IgD-negative memory B cell (primary cell): Measurements from ENCODE around the gene AKT3. TPM values are rescaled to one million over a fixed set of nuclear protein-coding genes. Genes with fewer than 3 reads are reported as not detected.
"Not testable (repeated sequence)": the region's sequence is repeated elsewhere in the genome, so short reads cannot be mapped to it uniquely, and the experiment has no call there.

Experiments used
- H3K27ac Mint-ChIP-seq, 3 donors: one replicate each; pipeline ENCODE4 v1.8.0; 2020 to 2022; ENCODE audit warnings: mild to moderate bottlenecking in 3 of 3, mixed read lengths in 3 of 3, moderate library complexity in 1 of 3
- H3K27me3 Mint-ChIP-seq: one replicate; pipeline ENCODE4 v1.8.0; 2021; ENCODE audit warnings: mixed read lengths
- H3K36me3 Mint-ChIP-seq: one replicate; pipeline ENCODE4 v1.8.0; 2020; ENCODE audit warnings: mild to moderate bottlenecking, mixed read lengths
- H3K4me1 Mint-ChIP-seq, 3 donors: one replicate each; pipeline ENCODE4 v1.8.0; 2020 to 2022; ENCODE audit warnings: mixed read lengths in 3 of 3, mild to moderate bottlenecking in 1 of 3
- H3K4me3 Mint-ChIP-seq, 4 donors: one replicate each; pipeline ENCODE4 v1.8.0; 2020 to 2022; ENCODE audit warnings: mild to moderate bottlenecking in 4 of 4, mixed read lengths in 4 of 4, moderate library complexity in 3 of 4
- H3K9me3 Mint-ChIP-seq, 3 donors: one replicate each; pipeline ENCODE4 v1.8.0; 2020 to 2021; ENCODE audit warnings: mixed read lengths in 3 of 3, mild to moderate bottlenecking in 1 of 3
- polyA plus RNA-seq: library from polyadenylated mRNA; unstranded; fragments of 300-500 nt; fragmentation: Illumina TruSeq; gene quantifications from one replicate; pipeline ENCODE4 v1.2.3, GENCODE V29; 2021

AKT3 gene
- polyA plus RNA-seq, 1 donor from 2014 or later, result 1.0 TPM

DNA sequence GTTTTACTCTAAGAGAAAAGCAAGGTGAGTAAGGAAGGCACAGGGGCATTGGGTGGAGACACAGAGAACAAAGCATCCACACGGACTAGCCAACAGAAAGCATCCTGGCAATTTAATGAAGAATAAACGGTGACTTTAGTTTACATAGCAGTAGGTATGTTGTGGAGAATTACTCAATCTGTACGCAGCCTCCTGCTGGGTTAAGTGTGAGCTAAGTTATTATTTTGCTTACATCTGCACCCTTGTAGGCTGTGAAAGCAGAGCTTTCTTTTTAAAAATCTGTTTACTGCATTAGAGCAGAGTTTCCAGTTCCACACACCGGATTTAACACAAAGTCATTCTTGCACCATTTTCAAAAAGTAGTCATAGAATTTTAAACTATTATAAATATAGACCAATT, 144.5 kb downstream of the AKT3 start:
- H3K4me1 Mint-ChIP-seq, result peaks cover 3 to 8% (median 3%) of the 10 kb centered on the region in 3 donors
- H3K36me3 Mint-ChIP-seq, result peaks cover 5% of the 10 kb centered on the region
- H3K27ac Mint-ChIP-seq, result no peak overlapping the region
- no peaks in the 10 kb centered on the region for H3K27me3 Mint-ChIP-seq
- H3K9me3 Mint-ChIP-seq, result no peaks in the 10 kb centered on the region
- H3K4me3 Mint-ChIP-seq, result no peak overlapping the region

GRCh38 chr1:243701872-243702271, 148.2 kb downstream of the AKT3 start:
- H3K9me3 Mint-ChIP-seq, result no peaks in the 10 kb centered on the region
- H3K4me3 Mint-ChIP-seq, result no peak overlapping the region
- H3K4me1 Mint-ChIP-seq, result no peaks in the 10 kb centered on the region
- no peaks in the 10 kb centered on the region for H3K27me3 Mint-ChIP-seq
- no peak overlapping the region for H3K27ac Mint-ChIP-seq
- peaks cover 4% of the 10 kb centered on the region for H3K36me3 Mint-ChIP-seq

DNA sequence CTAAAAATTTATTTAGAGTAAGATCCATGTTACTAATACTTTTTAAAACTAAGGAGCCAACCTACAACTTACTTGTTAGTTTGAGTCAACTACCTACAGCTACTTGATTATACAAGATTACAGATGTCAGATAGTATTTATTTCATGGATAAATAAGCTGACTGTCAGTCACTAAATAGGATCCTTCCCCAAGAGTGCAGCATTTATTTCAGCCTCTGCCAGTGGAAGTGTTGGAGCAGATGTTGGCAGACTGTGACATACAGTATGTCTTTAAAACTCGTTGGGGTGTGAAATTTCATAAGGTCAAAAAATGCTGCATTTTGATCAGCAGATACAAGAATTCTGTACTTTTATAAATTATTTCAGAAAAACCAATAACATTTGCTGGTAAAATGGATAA, 156.2 kb downstream of the AKT3 start:
- Mint-ChIP-seq H3K9me3 (no peaks in the 10 kb centered on the region), H3K27me3 (no peaks in the 10 kb centered on the region), H3K27ac (no peak overlapping the region), H3K4me3 (no peak overlapping the region), H3K4me1 (no peaks in the 10 kb centered on the region), H3K36me3 (peaks cover 5% of the 10 kb centered on the region)

GRCh38 chr1:243686159-243686558, 163.9 kb downstream of the AKT3 start:
- no peaks in the 10 kb centered on the region for H3K27me3 Mint-ChIP-seq
- no peaks in the 10 kb centered on the region for H3K9me3 Mint-ChIP-seq
- peaks cover 14% of the 10 kb centered on the region for H3K36me3 Mint-ChIP-seq
- H3K27ac Mint-ChIP-seq, result no peak overlapping the region
- no peak overlapping the region for H3K4me3 Mint-ChIP-seq
- H3K4me1 Mint-ChIP-seq, result peaks cover 0 to 2% (median 0%) of the 10 kb centered on the region in 3 donors

- Mint-ChIP-seq H3K36me3 (peaks cover 22% of the 10 kb centered on the region), H3K9me3 (no peaks in the 10 kb centered on the region), H3K27ac (no peak overlapping the region), H3K4me1 (peaks cover 0 to 2% (median 1%) of the 10 kb centered on the region in 3 donors), H3K27me3 (no peaks in the 10 kb centered on the region), H3K4me3 (no peak overlapping the region)
Measured at GRCh38 chr1:243680860-243681259, 169.2 kb downstream of the AKT3 start.

DNA sequence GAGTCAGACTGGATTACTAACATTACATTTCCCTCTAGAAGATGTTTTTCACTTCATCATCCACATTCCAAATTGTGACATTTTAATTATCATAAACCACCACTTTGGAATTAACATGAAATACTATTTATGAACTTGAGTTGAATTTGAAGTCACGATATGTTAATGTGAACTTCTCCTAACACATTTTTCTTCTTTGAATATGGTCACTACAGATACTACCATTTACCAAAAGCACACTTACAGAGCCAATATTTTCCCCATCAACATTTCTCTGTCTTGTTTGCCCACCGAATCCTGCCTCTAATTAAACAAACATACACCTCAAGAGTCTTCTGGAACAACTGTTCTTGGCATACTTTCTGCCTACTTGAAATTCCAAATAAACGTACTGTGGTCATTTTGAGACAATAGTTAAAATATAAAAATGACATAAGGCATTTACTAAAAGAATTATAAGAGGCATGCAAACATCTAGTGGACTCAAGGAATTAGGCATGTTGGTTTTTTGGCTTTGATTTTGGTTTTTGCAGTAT, 177.4 kb downstream of the AKT3 start:
- Mint-ChIP-seq H3K27ac (no peak overlapping the region), H3K27me3 (no peaks in the 10 kb centered on the region), H3K9me3 (no peaks in the 10 kb centered on the region), H3K36me3 (peaks cover 16% of the 10 kb centered on the region), H3K4me3 (no peak overlapping the region), H3K4me1 (peaks cover 3 to 5% (median 4%) of the 10 kb centered on the region in 3 donors)

GRCh38 chr1:243667591-243667990, 182.5 kb downstream of the AKT3 start:
- Mint-ChIP-seq H3K27me3 (no peaks in the 10 kb centered on the region), H3K4me3 (no peak overlapping the region), H3K9me3 (peaks cover 0 to 2% (median 0%) of the 10 kb centered on the region in 3 donors), H3K27ac (peak overlapping the region in 2 of 3 donors; percentile 8 to 33), H3K36me3 (peaks cover 12% of the 10 kb centered on the region), H3K4me1 (peaks cover 5 to 8% (median 5%) of the 10 kb centered on the region in 3 donors)

- Mint-ChIP-seq H3K4me3 (no peak overlapping the region), H3K27me3 (no peaks in the 10 kb centered on the region), H3K27ac (no peak overlapping the region), H3K4me1 (peaks cover 5 to 8% (median 5%) of the 10 kb centered on the region in 3 donors), H3K36me3 (peaks cover 12% of the 10 kb centered on the region), H3K9me3 (peaks cover 0 to 2% (median 0%) of the 10 kb centered on the region in 3 donors)
Measured at GRCh38 chr1:243667133-243667532, 182.9 kb downstream of the AKT3 start.

GRCh38 chr1:243663651-243664050, 186.4 kb downstream of the AKT3 start:
- peaks cover 17% of the 10 kb centered on the region for H3K36me3 Mint-ChIP-seq

DNA sequence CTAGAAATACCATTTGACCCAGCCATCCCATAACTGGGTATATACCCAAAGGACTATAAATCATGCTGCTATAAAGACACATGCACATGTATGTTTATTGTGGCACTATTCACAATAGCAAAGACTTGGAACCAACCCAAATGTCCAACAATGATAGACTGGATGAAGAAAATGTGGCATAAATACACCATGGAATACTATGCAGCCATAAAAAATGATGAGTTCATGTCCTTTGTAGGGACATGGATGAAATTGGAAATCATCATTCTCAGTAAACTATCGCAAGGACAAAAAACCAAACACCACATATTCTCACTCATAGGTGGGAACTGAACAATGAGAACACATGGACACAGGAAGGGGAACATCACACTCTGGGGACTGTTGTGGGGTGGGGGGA, 187.9 kb downstream of the AKT3 start:
- not testable (repeated sequence) for H3K4me3 Mint-ChIP-seq, H3K27me3 Mint-ChIP-seq, H3K27ac Mint-ChIP-seq, H3K4me1 Mint-ChIP-seq, H3K9me3 Mint-ChIP-seq
- peaks cover 16% of the 10 kb centered on the region for H3K36me3 Mint-ChIP-seq

More at GRCh38 chr1:243663651-243664050, 186.4 kb downstream of the AKT3 start:
- Mint-ChIP-seq H3K27me3 (no peaks in the 10 kb centered on the region), H3K4me1 (peaks cover 4 to 7% (median 5%) of the 10 kb centered on the region in 3 donors), H3K27ac (no peak overlapping the region), H3K9me3 (peaks cover 0 to 2% (median 0%) of the 10 kb centered on the region in 3 donors), H3K4me3 (no peak overlapping the region)

GRCh38 chr1:243658594-243659105, 191.4 kb downstream of the AKT3 start:
- Mint-ChIP-seq H3K27ac (no peak overlapping the region), H3K4me3 (no peak overlapping the region), H3K36me3 (peaks cover 21% of the 10 kb centered on the region), H3K4me1 (peaks cover 0 to 4% (median 0%) of the 10 kb centered on the region in 3 donors), H3K27me3 (no peaks in the 10 kb centered on the region), H3K9me3 (no peaks in the 10 kb centered on the region)

DNA sequence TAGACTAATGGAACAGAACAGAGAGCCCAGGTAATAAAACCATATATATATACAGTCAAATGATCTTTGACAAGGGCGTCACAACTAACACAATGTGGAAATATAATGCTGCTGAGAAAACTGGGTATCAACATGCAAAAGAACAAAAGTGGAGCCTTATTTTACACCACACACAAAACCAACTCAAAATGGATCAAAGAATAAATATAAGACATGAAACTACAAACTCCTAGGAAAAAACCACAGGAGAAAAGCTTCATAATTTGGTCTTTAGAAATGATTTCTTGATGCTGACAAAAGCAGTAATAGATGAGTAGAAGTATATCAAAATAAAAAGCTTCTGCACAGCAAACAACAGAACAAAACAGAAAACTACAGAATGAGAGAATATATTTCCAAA, 192.2 kb downstream of the AKT3 start:
- H3K36me3 Mint-ChIP-seq, result peaks cover 19% of the 10 kb centered on the region
- H3K4me3 Mint-ChIP-seq, result no peak overlapping the region
- H3K4me1 Mint-ChIP-seq, result peaks cover 0 to 4% (median 0%) of the 10 kb centered on the region in 3 donors
- H3K9me3 Mint-ChIP-seq, result no peaks in the 10 kb centered on the region
- H3K27ac Mint-ChIP-seq, result no peak overlapping the region
- H3K27me3 Mint-ChIP-seq, result no peaks in the 10 kb centered on the region

DNA sequence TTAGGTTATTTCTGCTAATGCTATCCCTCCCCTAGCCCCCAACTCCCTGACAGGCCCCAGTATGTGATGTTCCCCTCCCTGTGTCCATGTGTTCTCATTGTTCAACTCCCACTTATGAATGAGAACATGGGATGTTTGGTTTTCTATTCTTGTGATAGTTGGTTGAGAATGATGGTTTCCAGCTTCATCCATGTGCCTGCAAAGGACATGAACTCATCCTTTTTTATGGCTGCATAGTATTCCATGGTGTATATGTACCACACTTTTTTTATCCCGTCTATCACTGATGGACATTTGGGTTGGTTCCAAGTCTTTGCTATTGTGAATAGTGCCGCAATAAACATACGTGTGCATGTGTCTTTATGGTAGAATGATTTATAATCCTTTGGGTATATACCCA, 200.5 kb downstream of the AKT3 start:
- not testable (repeated sequence) for H3K4me3 Mint-ChIP-seq, H3K9me3 Mint-ChIP-seq, H3K27me3 Mint-ChIP-seq, H3K27ac Mint-ChIP-seq, H3K4me1 Mint-ChIP-seq
- peaks cover 26% of the 10 kb centered on the region for H3K36me3 Mint-ChIP-seq

GRCh38 chr1:243646841-243647240, 203.2 kb downstream of the AKT3 start:
- H3K4me1 Mint-ChIP-seq, result no peaks in the 10 kb centered on the region
- H3K4me3 Mint-ChIP-seq, result no peak overlapping the region
- no peaks in the 10 kb centered on the region for H3K27me3 Mint-ChIP-seq
- H3K9me3 Mint-ChIP-seq, result peaks cover 3 to 5% (median 4%) of the 10 kb centered on the region in 3 donors
- H3K27ac Mint-ChIP-seq, result no peak overlapping the region
- peaks cover 21% of the 10 kb centered on the region for H3K36me3 Mint-ChIP-seq

DNA sequence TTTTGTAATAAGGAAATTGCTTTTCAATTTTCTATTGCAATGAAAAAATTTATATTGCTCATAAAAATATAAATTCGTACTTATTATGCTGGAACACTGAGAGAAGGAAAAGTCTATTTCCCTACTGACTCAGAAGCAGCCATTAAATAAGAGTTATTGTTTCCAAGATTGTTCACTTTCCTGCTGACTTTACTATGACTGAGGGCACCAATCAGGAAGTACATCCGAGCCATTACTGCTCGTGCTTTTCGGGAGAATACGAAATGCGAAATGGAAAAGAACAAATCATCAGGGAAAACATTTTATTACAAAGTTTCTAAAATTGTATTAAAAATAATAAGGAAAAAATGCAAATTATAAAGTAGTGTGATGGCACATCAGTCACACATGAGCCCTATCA, 204.8 kb downstream of the AKT3 start:
- H3K36me3 Mint-ChIP-seq, result peaks cover 8% of the 10 kb centered on the region
- no peak overlapping the region for H3K4me3 Mint-ChIP-seq
- no peaks in the 10 kb centered on the region for H3K27me3 Mint-ChIP-seq
- no peaks in the 10 kb centered on the region for H3K4me1 Mint-ChIP-seq
- H3K9me3 Mint-ChIP-seq, result peaks cover 0 to 4% (median 3%) of the 10 kb centered on the region in 3 donors
- no peak overlapping the region for H3K27ac Mint-ChIP-seq

DNA sequence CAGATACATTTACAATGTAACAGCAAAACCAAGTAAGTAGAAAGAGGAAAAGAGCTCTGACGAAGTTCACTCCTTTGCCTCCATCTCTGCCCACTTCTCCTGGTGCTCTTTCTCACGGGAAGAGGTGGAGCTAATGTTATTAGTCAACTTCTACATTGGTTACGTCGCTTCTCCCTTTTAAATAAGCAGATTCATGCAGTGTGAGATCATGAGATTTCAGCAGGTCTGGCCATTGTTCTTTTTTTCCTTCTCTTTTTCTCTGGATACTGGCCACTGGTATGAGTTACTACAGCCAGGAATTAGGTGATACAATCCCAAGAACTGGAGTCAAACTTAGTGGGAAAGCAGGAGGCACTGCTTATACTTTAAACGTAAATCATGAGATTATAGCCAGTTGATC, 207.1 kb downstream of the AKT3 start:
- Mint-ChIP-seq H3K27ac (peak overlapping the region in 1 of 3 donors; percentile 16), H3K36me3 (peaks cover 5% of the 10 kb centered on the region), H3K9me3 (peaks cover 0 to 4% (median 3%) of the 10 kb centered on the region in 3 donors), H3K4me3 (no peak overlapping the region), H3K27me3 (no peaks in the 10 kb centered on the region), H3K4me1 (peaks cover 6 to 8% (median 7%) of the 10 kb centered on the region in 3 donors)
